T-helper 1 cell treated with Interleukin-12 subunit alpha and Interleukin-12 subunit beta and Interleukin-4 antibody, amounts not matched to agents 30 μg/mL and 1 μg/mL, for 36 hours (primary cell): ENCODE results near the gene EDEM3.
"Not testable (repeated sequence)": the region's sequence is repeated elsewhere in the genome, so short reads cannot be mapped to it uniquely, and the experiment has no call there.

ENCODE experiments used
- H3K27ac Mint-ChIP-seq: one replicate; pipeline ENCODE4 v1.8.0; 2021; ENCODE audit warnings: mild to moderate bottlenecking, mixed read lengths
- H3K27me3 Mint-ChIP-seq: one replicate; pipeline ENCODE4 v1.8.0; 2021; ENCODE audit warnings: low read depth, mixed read lengths
- H3K36me3 Mint-ChIP-seq: one replicate; pipeline ENCODE4 v1.8.0; 2021; ENCODE audit warnings: low read depth, mixed read lengths
- H3K4me1 Mint-ChIP-seq: one replicate; pipeline ENCODE4 v1.8.0; 2021; ENCODE audit warnings: low read depth, mixed read lengths
- H3K4me3 Mint-ChIP-seq: one replicate; pipeline ENCODE4 v1.8.0; 2021; ENCODE audit warnings: mild to moderate bottlenecking, moderate library complexity, mixed read lengths
- H3K9me3 Mint-ChIP-seq: one replicate; pipeline ENCODE4 v1.8.0; 2021; ENCODE audit warnings: mixed read lengths

Gene EDEM3

GRCh38 chr1:184783723-184784122 is 29.1 kb upstream of the EDEM3 start:
- H3K36me3 Mint-ChIP-seq = peaks cover 22% of the 10 kb centered on the region
- H3K27ac Mint-ChIP-seq, H3K4me3 Mint-ChIP-seq, H3K4me1 Mint-ChIP-seq, H3K27me3 Mint-ChIP-seq: not testable (repeated sequence)
- H3K9me3 Mint-ChIP-seq = peaks cover 37% of the 10 kb centered on the region

DNA sequence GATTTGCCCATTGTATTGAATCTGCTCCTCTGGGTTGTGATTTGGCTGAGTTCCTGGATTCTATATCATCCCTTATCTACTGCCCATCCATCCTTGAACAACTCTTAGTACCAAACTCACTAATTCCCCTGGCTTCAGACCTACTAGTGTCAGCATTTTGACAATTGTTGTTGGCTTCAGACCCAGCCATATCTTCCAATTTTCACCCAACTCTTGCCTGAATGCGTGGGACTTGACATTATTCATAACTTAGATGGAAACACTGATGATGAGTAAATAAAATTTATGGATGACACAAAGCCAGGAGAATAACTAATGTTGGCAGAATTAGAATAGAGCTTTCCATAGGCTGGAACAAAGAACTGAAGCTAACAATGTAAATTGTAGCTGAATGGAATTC is 27.3 kb upstream of the EDEM3 start:
- Mint-ChIP-seq H3K4me3 (no peak overlapping the region), H3K4me1 (peaks cover 4% of the 10 kb centered on the region), H3K27me3 (no peaks in the 10 kb centered on the region), H3K36me3 (peaks cover 20% of the 10 kb centered on the region), H3K27ac (no peak overlapping the region), H3K9me3 (peaks cover 37% of the 10 kb centered on the region)

GRCh38 chr1:184775885-184776284 is 21.2 kb upstream of the EDEM3 start:
- no peaks in the 10 kb centered on the region for H3K36me3 Mint-ChIP-seq
- no peaks in the 10 kb centered on the region for H3K4me1 Mint-ChIP-seq
- H3K9me3 Mint-ChIP-seq = no peaks in the 10 kb centered on the region
- H3K4me3 Mint-ChIP-seq = no peak overlapping the region
- H3K27me3 Mint-ChIP-seq = peaks cover 8% of the 10 kb centered on the region
- no peak overlapping the region for H3K27ac Mint-ChIP-seq

- Mint-ChIP-seq H3K36me3 (no peaks in the 10 kb centered on the region), H3K27me3 (peaks cover 9% of the 10 kb centered on the region), H3K27ac (no peak overlapping the region), H3K9me3 (no peaks in the 10 kb centered on the region), H3K4me3 (no peak overlapping the region), H3K4me1 (no peaks in the 10 kb centered on the region)
Measured at GRCh38 chr1:184775329-184775728, 20.7 kb upstream of the EDEM3 start.

DNA sequence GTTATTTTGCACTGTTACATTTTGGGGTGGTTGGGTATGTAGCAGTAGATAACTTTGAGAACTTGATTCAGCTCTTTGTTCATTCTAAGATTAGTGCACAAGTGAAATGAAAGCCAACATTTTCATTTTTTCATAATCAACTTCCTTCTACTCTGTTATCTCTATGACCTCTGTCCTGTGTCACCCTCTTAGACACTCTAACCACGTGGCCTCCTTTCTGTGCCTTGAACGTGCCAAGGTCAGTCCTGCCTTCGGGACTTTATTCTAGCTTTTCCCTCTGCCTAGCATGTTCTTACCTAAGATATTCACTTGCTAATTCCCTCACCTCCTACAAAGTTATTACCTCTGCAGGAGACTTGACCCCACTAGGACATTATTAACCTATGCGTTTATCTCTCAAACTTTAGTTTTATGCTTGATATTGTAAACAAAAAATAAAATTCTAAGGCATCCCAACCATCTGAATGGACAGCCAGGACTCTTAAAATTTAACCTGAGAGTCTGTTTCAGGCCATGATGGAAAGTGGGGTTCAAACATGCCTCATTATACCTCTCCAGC is 19.2 kb upstream of the EDEM3 start:
- Mint-ChIP-seq H3K4me3 (no peak overlapping the region), H3K9me3 (no peaks in the 10 kb centered on the region), H3K27ac (no peak overlapping the region), H3K4me1 (no peaks in the 10 kb centered on the region), H3K36me3 (no peaks in the 10 kb centered on the region), H3K27me3 (peaks cover 19% of the 10 kb centered on the region)

- H3K36me3 Mint-ChIP-seq = no peaks in the 10 kb centered on the region
Measured at GRCh38 chr1:184771190-184771691, 16.6 kb upstream of the EDEM3 start.

DNA sequence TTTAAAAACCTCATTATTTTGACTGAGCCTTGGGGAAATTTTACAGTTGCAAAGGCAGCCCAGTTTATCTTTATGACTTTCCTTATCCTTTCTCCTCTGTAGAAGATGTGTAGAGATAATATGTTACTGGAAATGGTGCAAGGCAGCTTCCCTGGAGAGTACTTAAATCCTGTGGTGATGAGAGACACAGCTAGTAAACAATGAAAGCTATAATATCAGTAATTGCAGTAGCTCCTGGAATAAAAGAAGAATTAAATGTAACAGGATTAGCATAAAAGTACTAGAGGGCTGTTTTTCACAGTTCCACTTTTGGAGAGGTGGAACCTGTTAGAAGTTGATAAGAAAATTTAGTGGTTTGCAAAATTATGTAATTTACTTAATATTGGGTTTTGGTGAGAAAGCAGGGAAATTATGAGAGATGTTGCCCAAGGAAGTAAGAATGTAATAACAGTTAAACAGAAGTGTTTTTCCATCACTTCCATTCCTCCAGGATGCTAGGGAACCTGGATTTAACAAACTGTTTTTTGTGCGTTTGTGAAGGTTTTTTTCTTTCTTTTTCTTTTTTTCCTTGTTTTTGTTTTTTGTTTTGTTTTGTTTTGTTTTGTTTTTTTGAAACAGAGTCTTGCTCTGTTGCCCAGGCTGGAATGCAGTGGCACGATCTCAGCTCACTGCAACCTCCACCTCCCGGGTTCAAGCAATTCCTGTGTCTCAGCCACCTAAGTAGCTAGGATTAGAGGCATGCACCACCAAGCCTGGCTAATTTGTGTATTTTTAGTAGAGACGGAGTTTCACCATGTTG is 15.7 kb upstream of the EDEM3 start:
- Mint-ChIP-seq H3K9me3 (no peaks in the 10 kb centered on the region), H3K36me3 (no peaks in the 10 kb centered on the region), H3K27me3 (peaks cover 23% of the 10 kb centered on the region), H3K27ac (no peak overlapping the region), H3K4me1 (no peaks in the 10 kb centered on the region), H3K4me3 (no peak overlapping the region)

More at GRCh38 chr1:184771190-184771691, 16.6 kb upstream of the EDEM3 start:
- Mint-ChIP-seq H3K4me3 (no peak overlapping the region), H3K27ac (no peak overlapping the region), H3K27me3 (peaks cover 23% of the 10 kb centered on the region), H3K9me3 (no peaks in the 10 kb centered on the region), H3K4me1 (no peaks in the 10 kb centered on the region)

- Mint-ChIP-seq H3K9me3 (no peaks in the 10 kb centered on the region), H3K27me3 (peaks cover 23% of the 10 kb centered on the region), H3K36me3 (no peaks in the 10 kb centered on the region), H3K27ac (no peak overlapping the region), H3K4me3 (no peak overlapping the region), H3K4me1 (no peaks in the 10 kb centered on the region)
Measured at GRCh38 chr1:184769241-184769640, 14.6 kb upstream of the EDEM3 start.

GRCh38 chr1:184768467-184768866 is 13.8 kb upstream of the EDEM3 start:
- Mint-ChIP-seq H3K4me1 (no peaks in the 10 kb centered on the region), H3K4me3 (no peak overlapping the region), H3K36me3 (no peaks in the 10 kb centered on the region), H3K27ac (no peak overlapping the region), H3K9me3 (no peaks in the 10 kb centered on the region), H3K27me3 (peaks cover 19% of the 10 kb centered on the region)

DNA sequence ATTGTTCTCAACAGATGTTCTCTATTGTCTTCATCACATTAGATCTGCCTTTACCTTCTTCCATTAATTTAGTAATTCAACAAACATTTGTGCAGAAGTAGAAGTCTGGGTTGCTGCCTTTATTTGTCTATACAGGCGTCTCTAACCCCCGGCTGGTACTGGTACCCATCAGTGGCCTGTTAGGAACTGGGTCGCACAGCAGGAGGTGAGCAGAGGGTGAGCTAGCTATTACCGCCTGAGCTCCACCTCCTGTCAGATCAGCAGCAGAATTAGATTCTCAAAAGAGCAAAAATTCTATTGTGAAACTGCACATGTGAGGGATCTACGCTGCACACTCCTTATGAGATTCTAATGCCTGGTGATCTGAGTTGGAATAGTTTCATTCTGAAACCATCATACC is 12.9 kb upstream of the EDEM3 start:
- H3K36me3 Mint-ChIP-seq = no peaks in the 10 kb centered on the region
- H3K9me3 Mint-ChIP-seq = no peaks in the 10 kb centered on the region
- no peak overlapping the region for H3K27ac Mint-ChIP-seq
- H3K4me3 Mint-ChIP-seq = no peak overlapping the region
- no peaks in the 10 kb centered on the region for H3K4me1 Mint-ChIP-seq
- peaks cover 18% of the 10 kb centered on the region for H3K27me3 Mint-ChIP-seq

GRCh38 chr1:184764483-184764882 is 9.8 kb upstream of the EDEM3 start:
- no peak overlapping the region for H3K4me3 Mint-ChIP-seq
- H3K9me3 Mint-ChIP-seq = no peaks in the 10 kb centered on the region
- H3K36me3 Mint-ChIP-seq = no peaks in the 10 kb centered on the region
- H3K27ac Mint-ChIP-seq = no peak overlapping the region
- peaks cover 14% of the 10 kb centered on the region for H3K27me3 Mint-ChIP-seq
- no peaks in the 10 kb centered on the region for H3K4me1 Mint-ChIP-seq

- H3K27ac Mint-ChIP-seq, H3K9me3 Mint-ChIP-seq, H3K4me1 Mint-ChIP-seq, H3K36me3 Mint-ChIP-seq, H3K4me3 Mint-ChIP-seq: not testable (repeated sequence)
- H3K27me3 Mint-ChIP-seq = peaks cover 12% of the 10 kb centered on the region
Measured at GRCh38 chr1:184763520-184763919, 8.9 kb upstream of the EDEM3 start.

GRCh38 chr1:184761969-184762485 is 7.4 kb upstream of the EDEM3 start:
- no peaks in the 10 kb centered on the region for H3K9me3 Mint-ChIP-seq
- no peaks in the 10 kb centered on the region for H3K4me1 Mint-ChIP-seq
- H3K4me3 Mint-ChIP-seq = no peak overlapping the region

GRCh38 chr1:184759651-184760050 is 5.0 kb upstream of the EDEM3 start:
- Mint-ChIP-seq H3K4me1 (peaks cover 13% of the 10 kb centered on the region), H3K36me3 (no peaks in the 10 kb centered on the region), H3K9me3 (no peaks in the 10 kb centered on the region), H3K27me3 (peaks cover 20% of the 10 kb centered on the region), H3K27ac (no peak overlapping the region), H3K4me3 (no peak overlapping the region)

More at GRCh38 chr1:184761969-184762485, 7.4 kb upstream of the EDEM3 start:
- no peaks in the 10 kb centered on the region for H3K36me3 Mint-ChIP-seq
- H3K27me3 Mint-ChIP-seq = peaks cover 17% of the 10 kb centered on the region
- no peak overlapping the region for H3K27ac Mint-ChIP-seq

DNA sequence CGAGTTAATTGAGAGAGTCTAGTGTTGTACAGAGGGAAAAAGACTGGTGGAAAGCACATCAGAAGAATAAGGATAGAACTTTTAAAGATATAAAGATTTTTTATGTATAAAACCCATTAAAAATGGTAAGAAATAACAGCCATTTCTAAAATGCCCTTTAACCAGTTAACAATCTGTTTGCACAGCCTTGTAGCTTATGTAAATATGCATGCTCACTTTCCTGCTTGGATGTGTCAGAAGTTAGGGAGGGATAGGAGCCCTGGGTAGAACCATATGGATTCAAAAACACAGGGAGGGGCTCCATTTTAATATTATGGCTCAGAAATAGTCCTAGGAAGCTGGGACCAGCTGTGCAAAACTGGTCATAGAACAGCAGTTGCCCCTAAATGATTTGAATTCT is 4.5 kb upstream of the EDEM3 start:
- Mint-ChIP-seq H3K9me3 (no peaks in the 10 kb centered on the region), H3K4me3 (no peak overlapping the region), H3K27ac (no peak overlapping the region), H3K36me3 (no peaks in the 10 kb centered on the region), H3K4me1 (peaks cover 13% of the 10 kb centered on the region), H3K27me3 (peaks cover 20% of the 10 kb centered on the region)
